HG02798 (cell line): Measurements from ENCODE around the gene IL2RA.
A peak's percentile ranks its signal among the peaks of the same experiment; 100 is the strongest.
"Not testable (repeated sequence)": the region's sequence is repeated elsewhere in the genome, so short reads cannot be mapped to it uniquely, and the experiment has no call there.

Experiments used
- ATAC-seq: cut with Tn5 transposase; IDR thresholded peaks from one replicate; pipeline ENCODE4 v1.9.1; 2021; ENCODE audit warnings: mild to moderate bottlenecking; ENCODE audit not compliant: unreplicated experiment, poor library complexity

Gene IL2RA

DNA sequence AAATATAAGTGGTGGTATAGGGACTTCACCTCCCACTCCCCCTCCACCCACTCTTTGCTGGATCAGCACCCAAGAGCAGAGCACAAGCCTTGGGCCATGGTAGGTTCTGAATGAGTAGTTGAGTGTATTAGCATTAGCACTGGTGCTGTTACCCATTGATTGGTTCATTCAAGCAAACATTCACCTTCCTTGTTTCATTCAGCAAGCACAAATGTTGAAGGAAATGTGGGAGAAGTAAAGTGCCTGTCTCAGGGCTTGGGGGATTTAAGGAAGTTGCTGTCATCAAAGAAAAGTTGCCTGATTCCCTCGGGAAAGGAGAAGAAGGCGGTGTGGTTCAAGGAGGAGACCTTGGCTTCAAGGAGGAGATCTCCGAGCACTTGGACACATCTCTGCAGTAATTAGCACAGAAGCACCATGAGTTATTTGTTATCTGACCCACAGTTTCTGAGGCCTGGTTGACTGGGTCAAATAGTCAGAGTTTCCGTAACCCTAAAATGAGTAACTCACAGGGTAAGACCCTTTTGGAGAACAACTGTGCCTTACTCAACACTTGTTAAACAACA lies 17.3 kb downstream of the IL2RA start:
- peak; percentile 50 for ATAC-seq

DNA sequence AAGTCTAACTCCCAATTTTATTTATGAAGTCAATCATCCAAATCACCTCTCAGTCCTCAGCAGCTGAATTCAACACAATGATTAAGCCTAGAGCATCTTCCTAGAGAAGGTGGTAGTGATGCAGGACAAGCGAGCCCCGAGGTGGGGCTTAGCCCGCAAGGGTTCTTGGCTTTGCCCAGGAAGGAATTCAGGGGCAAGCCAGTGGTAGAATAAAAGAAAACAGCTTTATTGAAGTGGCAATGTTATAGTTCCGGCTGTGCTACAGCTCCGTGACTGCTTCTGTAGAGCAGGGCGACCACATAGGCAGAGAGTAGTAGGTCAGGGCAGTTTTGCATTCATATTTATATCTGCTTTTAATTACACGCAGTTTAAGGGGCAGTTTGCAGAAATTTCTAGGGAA lies 18.1 kb downstream of the IL2RA start:
- no peak for ATAC-seq

DNA sequence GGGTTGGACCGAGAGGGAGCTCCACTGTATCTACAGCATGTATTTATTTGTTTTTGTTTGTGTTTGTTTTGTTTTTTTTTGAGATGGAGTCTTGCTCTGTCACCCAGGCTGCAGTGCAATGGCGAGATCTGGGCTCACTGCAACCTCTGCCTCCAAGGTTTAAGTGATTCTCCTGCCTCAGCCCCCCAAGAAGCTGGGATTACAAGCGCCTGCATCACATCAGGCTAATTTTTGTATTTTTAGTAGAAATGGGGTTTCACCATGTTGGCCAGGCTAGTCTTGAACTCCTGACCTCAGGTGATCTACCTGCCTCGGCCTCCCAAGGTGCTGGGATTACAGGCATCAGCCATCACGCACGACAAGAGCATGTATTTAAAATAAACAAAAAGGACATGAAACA lies 18.8 kb downstream of the IL2RA start:
- not testable (repeated sequence) for ATAC-seq

DNA sequence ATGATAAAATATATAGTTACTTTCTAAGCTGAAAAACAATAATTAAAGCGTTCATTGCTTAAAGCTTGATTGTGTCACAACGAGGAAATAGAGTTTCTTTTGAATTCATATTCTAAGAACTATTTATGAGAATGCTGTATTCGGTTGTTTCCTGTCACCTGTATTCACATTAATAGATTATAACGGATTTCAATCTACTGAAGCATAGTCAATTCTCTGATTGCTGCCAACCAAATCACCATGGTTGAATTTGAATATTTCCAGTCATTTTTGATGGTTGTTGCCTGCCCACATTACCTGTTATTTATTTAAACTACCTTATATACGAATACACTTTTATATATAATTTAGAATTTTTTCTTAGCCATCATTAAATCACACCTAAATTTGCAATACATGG lies 22.0 kb downstream of the IL2RA start:
- ATAC-seq = no peak

DNA sequence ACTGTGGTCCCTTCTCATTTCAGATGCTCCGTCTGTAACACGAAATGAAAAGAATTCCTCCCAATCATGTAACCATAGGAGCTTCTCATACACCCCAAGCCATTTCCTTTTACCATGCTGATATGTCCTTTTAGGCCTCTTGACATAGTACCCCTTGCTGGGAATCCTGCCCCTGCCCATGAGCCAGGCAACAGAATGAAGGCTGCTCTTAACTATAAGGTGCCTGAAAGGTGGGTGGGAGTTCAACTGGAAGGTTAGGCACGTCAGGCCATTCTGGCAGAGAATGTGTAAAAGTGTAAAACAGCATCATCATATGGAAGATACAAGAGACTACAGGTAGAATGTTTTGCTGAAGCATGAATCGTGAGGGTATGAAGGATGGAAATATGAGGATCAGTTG lies 22.5 kb downstream of the IL2RA start:
- no peak for ATAC-seq

DNA sequence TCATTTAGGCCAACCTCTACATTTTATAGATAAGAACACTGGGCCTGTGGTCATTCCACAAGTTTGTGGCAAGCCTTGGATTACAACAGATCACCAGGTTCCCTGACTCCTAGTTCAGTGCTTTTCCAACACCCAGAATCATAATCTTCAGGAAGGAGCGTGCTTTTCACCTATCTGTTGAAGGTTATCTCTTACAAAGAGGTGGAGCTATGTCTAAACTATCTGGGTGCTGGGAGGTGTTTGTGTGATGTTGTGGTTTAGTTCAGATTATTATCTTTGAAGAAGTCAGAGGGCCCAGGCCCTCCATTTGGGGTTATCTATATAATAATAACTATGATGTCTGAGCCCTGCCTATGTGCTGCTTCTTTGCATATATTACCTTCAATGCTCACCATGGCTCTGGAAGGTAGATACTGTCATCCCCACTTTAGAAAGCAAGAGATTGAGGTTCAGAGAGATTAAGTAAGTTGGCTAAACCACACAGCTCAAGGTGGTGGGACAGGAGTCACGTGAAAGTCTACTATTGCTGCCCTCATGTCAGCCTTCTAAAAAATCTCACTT lies 24.0 kb downstream of the IL2RA start:
- ATAC-seq = no peak

DNA sequence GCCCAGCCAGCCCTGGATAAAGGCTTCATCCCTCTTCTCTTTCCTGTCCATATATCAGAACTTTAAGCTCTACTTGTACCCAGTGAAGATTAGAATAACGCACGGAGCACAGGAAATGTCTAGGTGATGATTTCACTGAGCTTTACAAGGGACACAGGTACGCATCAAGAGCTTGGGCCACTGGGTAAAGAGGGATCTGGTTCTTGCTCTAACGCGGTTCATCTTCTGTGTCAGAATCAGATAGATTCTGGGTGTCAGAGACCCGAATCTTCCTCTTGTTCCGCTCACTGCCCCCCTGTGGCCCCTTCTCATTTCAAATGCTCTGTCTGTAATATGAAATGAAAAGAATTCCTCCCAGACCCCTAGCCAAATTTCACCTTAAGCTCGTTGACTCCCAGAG lies 24.7 kb downstream of the IL2RA start:
- ATAC-seq = no peak

DNA sequence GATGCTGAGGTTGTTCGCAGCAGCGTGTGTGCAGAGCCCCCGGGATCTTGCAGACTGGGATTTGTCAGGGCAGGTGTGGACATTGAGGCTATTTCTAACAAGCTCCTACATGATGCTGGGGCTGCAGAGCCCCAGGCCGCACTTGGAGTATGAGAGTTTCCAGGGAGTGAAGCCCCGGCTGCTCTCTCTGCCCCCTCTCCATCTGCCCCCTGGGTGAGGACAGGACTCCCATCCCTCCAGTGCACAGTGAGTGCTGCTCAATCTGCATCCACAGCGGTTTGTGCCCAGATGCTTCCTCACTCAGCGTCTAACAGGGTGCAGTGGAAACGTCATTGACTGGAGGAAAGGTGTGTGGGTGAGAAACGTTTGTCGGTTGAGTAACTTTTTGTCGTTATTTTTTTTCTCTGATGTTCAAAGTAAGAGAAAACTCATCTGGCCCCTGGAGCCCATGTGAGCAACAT lies 25.3 kb downstream of the IL2RA start:
- ATAC-seq = no peak

DNA sequence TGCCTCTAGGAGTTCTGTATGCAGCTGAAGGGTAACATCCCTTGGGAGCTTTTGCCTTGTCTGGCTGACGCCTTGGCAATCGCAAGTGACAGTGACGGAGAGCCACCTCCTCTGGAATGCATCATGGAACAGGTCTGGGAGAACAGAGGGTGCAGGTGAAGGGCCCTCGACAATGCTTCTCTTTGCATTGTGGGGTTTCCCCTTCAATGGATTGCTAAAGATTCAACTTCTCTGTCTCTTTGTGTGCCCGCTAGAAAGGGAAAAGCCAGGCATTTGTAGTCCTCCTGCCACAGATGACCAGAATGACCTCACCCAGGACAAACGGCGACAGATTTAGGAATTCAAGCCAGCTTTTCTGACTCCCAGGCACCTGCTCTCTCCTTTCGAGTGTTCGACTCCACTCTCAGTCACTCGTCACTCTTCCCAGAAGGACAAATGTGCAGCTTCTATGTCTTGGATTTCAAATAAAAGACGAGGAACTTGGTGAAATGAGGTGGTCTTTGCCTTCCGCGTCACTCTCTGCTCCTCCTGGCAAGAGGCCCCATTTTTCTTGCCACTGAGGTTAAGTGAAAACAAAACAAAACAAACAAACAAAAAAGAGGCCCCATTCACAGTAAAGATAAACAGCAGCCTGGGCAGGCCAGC lies 26.1 kb downstream of the IL2RA start:
- no peak for ATAC-seq

DNA sequence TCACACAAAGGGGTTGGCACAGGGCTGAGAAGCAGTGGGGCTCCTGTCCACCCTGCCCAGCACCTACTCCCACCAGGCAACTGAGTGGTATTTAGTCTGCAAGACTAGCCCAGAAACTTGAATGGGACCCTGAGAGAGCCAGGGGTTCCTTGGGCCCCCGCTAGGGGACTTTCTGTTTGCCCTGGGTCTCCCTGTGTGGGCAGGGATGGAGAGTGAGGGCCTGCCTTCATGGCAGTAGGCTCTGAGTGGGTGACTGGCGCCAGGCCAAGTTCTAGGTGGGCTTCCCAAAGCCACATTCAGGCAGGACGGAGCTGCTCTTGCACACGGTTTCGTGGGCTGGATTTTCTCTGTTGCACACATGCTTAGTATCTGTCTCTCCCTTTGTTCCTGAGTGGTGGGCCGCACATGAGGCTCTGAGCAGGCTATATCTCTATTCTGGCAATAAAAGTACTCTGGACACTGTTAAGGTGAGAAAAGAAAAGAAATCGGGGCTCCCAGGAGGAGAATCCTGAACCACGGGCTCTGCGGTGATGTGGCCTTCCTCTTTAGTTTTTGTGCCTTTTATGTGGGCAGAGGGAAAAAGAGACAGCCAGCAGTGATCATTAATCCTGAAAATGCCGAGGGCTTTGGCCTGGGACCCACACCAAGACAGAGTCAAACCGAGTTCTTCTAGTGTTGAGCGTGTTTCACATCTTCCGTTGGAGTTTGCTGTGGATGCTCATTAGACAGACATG lies 26.9 kb downstream of the IL2RA start:
- ATAC-seq = no peak

DNA sequence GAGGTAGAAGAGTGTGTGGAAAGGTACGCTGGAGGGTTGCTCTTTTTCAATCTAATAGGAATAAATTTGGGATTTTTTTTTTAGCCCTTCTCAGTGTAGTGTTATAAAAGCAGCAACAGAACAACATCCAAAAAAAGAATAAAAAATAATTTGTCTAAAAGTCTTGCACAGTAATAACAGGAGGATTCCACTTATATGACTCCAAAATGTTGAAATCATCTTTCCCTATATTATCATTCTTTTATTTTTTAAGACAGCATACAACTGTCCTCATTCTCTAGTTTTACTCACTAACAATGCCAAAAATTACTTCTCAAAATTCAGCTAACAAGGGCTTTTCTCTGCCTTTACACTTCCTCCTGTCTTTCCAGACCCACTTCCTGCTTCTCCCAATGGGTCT lies 27.8 kb downstream of the IL2RA start:
- no peak for ATAC-seq

DNA sequence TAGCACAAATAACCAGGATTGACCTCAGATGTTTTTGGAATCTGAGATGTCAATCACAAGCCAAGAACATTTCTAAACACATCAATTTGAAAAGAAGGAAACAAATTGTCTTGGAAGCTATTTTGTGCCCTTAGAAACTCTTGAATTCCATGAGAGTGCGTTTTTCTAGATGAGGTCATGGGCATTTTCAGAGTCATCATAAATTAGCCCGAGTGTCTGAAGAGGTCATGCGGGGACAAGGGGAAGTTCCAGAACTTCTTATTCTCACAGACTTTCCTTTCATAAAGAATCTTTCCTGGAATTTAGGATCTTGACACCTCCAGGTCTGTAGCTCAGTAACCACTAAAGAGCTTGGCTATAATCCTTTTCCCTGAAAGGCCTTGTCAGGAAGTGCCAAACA lies 28.2 kb downstream of the IL2RA start:
- ATAC-seq = no peak

DNA sequence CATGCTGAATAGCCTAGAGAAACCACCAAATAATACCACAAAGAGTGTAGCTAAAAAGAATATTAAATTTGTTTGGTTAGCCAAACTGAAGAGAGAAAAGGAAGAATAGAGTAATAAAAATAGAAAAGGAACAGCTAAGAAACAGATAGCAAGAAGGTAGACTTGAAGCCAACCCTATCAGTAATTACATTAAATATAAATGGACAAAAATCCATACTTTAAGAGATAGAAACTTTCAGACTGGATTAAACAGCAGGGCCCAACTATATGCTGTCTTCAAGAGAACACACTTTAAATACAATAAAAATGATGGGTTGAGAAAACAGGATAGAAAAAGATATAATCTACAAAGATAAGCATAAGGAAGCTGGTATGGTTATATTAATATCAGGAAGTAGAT lies 31.2 kb downstream of the IL2RA start:
- no peak for ATAC-seq

DNA sequence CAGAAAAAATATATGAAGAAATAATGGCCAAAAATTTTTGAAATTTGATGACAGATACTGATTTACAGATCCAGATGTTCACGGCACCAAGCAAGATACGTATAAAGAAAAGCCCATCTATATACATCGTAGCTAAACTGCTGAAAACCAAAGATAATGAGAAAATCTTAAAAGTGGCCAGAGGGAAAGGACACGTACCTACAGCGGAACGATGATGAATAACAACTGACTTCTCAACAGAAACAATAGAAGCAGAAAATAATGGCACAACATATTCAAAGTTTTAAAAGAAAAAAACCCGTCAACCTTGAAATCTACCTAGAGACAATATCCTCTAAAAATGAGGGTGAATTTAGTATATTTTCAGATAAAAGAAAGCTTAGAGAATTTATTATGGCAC lies 31.9 kb downstream of the IL2RA start:
- no peak for ATAC-seq

DNA sequence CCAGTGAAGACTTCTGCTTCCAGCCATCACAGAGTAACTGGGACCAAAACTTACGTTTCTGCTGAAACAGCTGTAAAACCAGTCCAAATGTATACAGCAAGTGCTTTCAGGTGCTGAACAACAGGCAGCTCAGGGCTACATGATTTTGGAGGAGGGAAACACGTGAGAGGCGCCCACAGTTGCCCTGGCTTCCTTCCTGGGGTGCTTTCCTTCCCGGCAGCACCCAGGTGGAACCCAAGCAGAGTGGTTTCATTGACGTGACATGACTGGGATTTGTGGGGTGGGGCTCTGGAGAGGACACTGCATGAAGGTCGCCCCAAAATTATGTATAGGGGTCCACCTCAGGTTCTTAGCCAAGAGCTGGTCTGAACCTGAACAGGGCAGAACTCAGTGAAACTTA lies 34.2 kb downstream of the IL2RA start:
- ATAC-seq = no peak

DNA sequence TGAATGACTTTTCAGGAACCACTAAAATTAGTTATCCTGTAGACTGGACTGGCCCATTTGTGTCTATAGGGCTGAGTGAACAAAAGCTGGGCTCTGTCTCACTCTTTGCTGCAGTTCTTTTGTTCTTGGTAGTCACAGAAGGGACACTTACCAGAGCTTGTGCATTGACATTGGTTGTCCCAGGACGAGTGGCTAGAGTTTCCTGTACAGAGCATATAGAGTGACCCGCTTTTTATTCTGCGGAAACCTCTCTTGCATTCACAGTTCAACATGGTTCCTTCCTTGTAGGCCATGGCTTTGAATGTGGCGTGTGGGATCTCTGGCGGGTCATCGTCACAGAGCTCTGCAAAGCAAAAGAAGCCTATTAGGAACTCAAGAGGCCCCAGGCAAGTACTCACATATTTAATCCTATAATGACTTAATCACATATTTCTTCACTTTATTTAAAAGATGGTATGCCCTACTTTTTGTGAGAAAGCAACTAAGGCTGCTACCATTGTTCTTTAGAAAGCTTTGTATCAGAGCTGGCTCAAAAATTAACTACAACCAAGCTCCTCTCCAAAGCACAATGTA lies 36.4 kb downstream of the IL2RA start:
- no peak for ATAC-seq

DNA sequence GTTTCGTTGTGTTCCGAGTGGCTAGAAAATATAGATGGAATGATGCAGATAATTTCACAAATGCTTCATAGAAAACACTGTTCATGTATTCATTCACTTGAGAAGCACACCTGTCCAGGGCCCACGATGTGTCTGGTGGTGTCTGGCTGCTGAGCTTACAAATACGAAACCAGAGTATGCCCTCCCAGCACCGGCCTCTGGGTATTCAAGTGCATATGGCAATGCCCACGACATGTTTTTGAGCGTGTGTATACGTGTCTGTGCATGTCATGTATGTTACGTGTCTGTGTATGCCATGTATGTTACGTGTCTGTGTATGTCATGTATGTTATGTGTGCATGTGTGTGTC lies 37.9 kb downstream of the IL2RA start:
- ATAC-seq = no peak

DNA sequence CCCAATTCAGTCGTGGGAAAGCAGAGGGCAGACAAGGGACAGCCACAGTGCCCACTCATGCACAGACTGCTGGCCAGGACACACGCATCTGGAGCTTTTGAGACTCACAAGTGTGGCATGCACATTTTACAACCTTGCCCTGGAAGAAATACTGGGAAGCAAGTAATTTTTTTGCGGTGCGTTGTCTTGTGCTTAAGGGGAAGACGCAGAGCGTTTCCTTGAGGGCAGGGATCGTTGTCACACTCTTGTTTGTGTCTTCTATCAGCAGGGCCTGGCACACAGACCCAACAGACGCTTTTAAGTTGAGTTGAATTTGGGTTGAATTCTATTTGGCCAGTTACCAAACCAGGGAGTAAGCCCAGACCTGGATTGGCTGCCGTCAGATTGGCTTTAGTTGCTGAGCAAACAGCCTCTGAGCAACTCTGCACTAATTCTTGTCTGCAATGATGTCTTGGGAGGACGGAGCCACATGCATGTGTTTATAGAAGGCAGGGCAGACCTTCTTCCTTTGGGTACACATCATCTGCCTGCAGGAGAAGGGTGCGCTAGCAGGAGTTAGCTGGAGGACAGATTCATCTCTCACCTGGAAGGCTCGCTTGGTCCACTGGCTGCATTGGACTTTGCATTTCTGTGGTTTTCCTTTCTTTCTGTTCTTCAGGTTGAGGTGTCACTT lies 38.4 kb downstream of the IL2RA start:
- ATAC-seq = no peak

DNA sequence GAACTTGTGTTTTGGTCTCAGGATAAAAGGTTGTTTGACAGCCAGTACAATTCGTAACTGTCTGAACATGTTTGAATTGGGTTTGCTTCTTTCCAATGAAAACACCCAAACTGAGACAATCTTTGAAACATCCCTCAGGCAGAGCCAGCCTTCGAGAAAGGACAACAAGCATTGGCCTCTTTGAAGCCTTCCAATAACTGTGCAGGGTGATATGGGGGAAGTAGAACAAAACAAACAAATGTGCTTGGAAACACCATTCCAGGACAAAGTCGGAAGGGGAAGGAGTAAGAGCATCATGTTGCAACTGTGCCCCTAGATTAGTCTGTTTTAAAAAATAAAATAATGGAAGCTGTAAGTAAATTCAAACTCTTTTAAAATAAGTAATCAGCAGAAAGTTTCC lies 39.5 kb downstream of the IL2RA start:
- ATAC-seq = no peak

DNA sequence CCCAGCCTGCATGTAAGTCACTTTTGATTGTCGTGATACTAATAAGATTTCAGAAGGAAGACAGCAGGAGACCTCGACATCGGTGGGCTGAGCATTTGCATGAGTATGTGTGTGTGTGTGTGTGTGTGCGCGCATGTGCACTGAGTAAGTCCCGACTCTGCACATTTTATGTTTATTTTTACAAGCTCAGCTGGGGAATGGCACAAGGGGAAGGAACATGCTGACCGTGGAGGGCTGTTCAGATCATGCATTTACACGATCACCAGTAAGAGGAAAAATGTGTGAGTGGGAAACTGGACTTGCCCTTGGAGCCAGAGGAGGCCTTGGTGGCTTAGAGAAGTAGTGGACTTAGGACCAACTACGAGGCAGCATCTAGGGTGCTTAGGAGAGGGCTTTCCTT lies 41.3 kb downstream of the IL2RA start:
- ATAC-seq = no peak

DNA sequence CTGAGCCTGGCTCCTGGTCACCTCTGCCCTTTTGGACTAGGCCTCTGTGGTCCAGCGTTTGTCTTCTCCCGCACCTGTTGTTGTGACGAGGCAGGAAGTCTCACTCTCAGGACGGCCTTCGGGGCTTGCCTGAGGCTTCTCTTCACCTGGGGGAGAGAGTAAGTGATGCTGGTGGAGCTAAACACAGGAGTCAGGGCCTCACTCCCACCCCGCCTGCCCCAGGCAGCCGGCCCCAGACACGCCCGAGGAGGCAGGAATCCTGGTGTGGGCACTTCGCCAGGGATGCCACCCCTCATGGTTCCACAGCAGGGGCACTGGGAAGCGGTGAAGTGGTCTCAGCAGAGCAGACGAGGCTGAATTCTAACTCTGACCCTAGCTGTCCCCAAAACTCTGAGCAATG lies 42.4 kb downstream of the IL2RA start:
- ATAC-seq = no peak
